IPS-NIHi7 (cell line): Measurements from ENCODE around the gene STK32B.
A peak's percentile ranks its signal among the peaks of the same experiment; 100 is the strongest.

ENCODE experiments used
- DNase-seq: peaks from one replicate; pipeline ENCODE4 v3.0.0; 2012; ENCODE audit warnings: mixed read lengths; ENCODE audit errors: extremely low spot score

The STK32B gene

GRCh38 chr4:5469151-5469775 is 418.0 kb downstream of the STK32B start:
- no peak for DNase-seq

GRCh38 chr4:5469861-5470260 is 418.6 kb downstream of the STK32B start:
- DNase-seq, result no peak

GRCh38 chr4:5470318-5471198 is 419.3 kb downstream of the STK32B start:
- no peak for DNase-seq

GRCh38 chr4:5471206-5471605 is 419.9 kb downstream of the STK32B start:
- DNase-seq, result no peak

DNA sequence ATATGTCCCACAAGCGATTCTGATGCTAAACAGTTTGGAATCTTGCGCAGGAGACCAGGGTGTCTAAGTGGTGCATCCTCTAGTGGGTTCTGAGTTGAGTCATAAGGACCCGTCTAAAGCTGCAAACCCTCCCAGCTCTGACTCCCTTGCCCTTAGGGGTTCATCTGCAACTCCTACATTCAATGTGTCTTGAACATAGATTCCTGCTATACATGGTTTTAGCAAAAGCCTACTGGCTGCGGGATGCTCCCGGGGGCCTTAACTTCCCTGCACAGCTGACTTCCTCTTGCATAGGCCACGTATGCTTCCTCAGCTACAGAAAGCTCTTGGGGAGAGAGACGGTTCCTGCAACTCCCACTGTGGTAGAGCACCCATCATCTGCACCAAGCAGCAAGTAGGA is 420.4 kb downstream of the STK32B start:
- DNase-seq, result no peak

DNA sequence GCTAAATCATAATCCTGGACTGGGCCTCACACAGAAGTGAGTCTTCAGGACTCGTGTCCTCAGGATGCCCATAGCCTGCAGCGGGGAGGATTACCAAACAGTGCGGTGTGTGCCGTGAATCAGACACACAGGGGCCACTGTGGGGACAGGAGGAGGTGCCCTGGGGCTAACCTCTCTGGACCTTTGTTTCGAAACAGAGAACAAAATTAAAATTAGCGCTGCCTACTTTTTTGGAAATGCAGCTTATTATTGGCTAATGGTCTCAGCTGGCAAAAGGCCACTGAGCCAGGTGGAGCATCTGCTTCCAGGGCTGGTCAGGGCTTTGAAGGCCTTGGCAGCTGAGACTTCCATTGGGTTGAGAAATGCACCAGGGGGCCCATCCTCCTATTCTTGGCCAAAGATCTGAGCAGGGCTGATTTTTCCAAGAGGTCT is 420.9 kb downstream of the STK32B start:
- no peak for DNase-seq

DNA sequence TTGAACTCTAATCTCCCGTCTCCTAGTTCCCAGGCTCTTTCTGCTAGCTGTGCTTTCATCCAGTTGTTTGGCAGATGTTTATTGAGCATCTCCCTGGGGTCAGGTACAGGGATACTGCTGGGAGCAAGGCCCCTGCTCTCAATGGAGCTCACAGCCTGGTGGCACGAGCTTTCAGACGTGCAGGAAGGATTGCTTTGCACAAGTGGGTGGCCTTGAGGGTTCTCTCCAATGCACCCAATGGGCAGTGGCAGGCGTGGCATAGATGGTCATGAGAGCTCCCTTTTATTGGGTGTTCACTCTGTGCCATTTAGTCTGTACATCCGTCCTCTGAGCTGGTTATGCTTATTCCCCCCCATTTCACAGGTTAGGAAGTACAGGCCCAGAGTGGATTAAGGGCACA is 421.8 kb downstream of the STK32B start:
- DNase-seq, result no peak

GRCh38 chr4:5474756-5475155 is 423.5 kb downstream of the STK32B start:
- no peak for DNase-seq

- DNase-seq, result no peak
These were observed 426.3 kb downstream of the STK32B start for GRCh38 chr4:5477613-5478012.

- DNase-seq, result peak; percentile 53
These were observed 426.9 kb downstream of the STK32B start for GRCh38 chr4:5478169-5478568.

DNA sequence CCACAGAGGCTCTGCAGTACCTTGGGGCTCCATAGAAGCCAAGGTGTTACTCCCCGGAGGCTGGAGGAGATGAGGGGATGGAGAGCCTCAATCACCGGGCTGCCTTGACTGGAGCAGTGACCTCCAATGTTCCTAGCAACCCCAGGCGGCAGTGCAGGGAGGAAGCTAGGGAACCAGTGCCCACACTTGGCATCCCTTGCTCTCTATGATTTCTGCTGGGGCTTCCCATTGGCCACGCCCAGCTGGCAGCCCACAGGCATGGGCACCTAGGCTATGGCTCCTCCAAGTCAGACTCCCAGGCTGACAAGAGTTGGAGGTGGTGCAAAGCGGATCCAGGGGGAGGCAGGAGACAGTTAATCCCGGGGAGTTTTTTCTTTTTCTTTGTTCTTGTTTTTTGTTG is 427.4 kb downstream of the STK32B start:
- no peak for DNase-seq

DNA sequence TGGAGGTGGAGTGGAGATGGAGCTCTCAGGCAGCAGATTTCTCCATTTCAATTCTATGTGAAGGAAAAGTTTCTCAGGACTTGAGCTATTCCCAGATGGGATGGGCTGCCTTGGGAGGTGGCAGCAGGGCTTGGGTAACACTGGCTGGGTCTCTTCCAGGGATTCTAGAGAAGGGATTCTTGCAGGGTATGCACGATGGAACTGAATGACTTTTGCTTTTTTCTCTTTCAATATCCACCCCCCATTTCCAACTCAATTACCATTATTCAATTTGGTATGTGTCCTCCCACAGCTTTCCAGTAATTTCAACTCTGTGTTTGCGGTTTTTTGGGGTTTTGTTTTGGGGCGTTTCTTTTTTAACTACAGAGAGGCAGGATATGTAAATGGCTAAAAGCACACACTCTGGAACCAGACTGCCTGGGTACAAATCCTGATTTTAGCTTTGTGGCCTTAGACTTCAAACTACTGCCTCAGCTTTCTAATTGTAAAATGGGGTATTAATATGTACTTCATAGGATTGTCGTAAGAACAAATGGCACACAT is 428.3 kb downstream of the STK32B start:
- no peak for DNase-seq

DNA sequence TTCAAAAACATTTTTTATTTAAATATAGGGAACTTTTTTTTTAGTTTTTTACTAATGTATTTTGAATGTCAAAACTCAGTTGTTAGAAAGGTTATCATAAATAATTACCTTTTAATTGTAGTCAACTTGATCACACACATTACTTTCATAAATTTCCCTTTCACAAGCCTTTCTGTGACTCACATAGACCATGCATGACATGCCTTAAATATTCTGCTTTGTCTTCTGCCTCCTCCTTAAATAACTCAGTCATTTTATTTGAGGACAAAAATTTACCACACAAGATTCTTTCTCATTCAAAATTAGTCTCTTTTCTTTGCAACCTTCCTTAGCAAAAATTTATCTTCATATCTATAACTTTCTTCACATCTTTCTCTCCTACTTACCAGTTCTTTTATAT is 437.1 kb downstream of the STK32B start:
- DNase-seq, result no peak

GRCh38 chr4:5489260-5489659 is 438.0 kb downstream of the STK32B start:
- DNase-seq, result no peak

GRCh38 chr4:5497489-5497888 is 446.2 kb downstream of the STK32B start:
- DNase-seq, result no peak

GRCh38 chr4:5500165-5500564 is 448.9 kb downstream of the STK32B start:
- DNase-seq, result no peak

GRCh38 chr4:5503336-5503936 is 452.2 kb downstream of the STK32B start:
- no peak for DNase-seq

- DNase-seq, result no peak
These were observed 453.2 kb downstream of the STK32B start for GRCh38 chr4:5504486-5504885.

DNA sequence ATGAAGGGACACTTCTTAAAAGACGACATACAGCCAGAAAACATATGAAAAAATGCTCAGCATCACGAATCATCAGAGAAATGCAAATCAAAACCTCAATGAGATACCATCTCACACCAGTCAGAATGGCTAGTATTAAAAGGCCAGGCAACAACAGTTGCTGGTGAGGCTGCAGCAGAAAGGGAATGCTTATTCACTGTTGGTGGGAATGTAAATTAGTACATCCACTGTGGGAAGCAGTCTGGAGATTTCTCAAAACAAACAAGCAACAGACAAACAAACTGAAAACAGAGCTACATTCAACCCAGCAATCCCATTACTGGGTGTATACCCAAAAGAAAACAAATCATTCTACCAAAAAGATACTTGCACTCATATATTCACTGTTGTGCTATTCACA is 459.2 kb downstream of the STK32B start:
- DNase-seq, result no peak

- no peak for DNase-seq
These were observed 460.5 kb downstream of the STK32B start for GRCh38 chr4:5511791-5512190.

DNA sequence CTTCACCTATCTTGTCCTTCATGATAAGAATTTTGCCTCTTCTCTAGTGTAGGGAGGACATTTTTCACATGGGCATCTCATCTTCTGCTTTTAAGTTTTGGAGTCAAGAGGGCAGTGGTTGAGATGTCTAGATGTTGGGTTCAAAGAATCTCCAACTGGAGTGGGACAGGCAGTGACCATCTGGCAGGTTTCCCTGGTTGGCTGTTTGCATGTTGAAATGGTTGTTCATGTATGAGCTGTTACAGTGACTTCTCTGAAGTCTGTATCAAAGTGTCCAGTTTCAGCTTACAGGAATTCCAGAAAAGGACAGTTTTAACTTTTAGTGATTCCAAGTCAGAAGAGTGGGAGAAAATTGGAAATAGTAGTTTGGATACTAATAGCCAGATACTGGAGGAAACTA is 464.4 kb downstream of the STK32B start:
- DNase-seq, result no peak

DNA sequence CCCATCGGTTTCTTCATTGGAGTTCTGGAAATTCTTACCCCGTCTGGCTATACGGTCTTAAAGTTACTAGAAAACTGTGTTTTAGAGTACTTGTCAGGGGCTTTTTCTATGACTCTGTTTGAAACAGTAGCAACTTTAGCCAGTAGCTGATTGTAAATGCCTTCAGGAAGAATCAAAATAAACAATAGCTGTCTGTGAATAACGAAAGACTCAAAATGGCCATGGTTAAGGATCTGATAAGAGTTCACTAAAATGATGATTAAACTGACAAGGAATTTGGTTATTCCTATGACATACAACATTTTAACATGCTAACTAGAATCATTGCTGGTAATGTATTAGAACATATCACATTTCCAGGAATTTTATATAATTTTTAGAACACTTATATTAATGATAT is 466.1 kb downstream of the STK32B start:
- DNase-seq, result no peak
